Left cardiac atrium (tissue), 4 donors: ENCODE measurements around the gene ABHD2. TPM values are rescaled to one million over a fixed set of nuclear protein-coding genes. Genes with fewer than 3 reads are reported as not detected.
"Not testable (repeated sequence)": the region's sequence is repeated elsewhere in the genome, so short reads cannot be mapped to it uniquely, and the experiment has no call there.

Source experiments
- ATAC-seq, 2 donors: fragments of 200-7000 bp; cut with Tn5 transposase; one replicate each; pipeline ENCODE4 v1.9.1; 2020; ENCODE audit warnings: mild to moderate bottlenecking in 2 of 2, moderate library complexity in 2 of 2
- DNase-seq: peaks from one replicate; pipeline ENCODE4 v3.0.0-alpha.2; 2020
- intact Hi-C, 2 donors: fragments of 100-400 bp; cut with DNase I; formaldehyde crosslinking; loops; one replicate each; pipeline versions ENCODE4 v1.14.1 to v1.15.1; 2022 to 2023
- total RNA-seq, 2 donors: library from RNA; stranded (reverse); fragmentation: NEBNext Ultra II Directional; extraction: Animal tissue kit (Norgen Biotek cat#: 25700); gene quantifications; one replicate each; pipeline ENCODE4 v1.2.1, GENCODE V29; 2021
- donor health status: DM: no; HTN: yes; CAD: no.
- donor health status: DM: no; HTN: yes; CAD: no; lungs with severe emphysema.
- donor health status: DM: yes; HTN: yes; CAD: no.
- donor health status: Dilated cardiomyopathy.

ABHD2 gene
- total RNA-seq, 2 donors from 2014 or later, result 91.6 to 208 TPM

- intact Hi-C loops, result no loop called here
- ATAC-seq (no peak), DNase-seq (no peak)
These were observed 15.9 kb upstream of the ABHD2 start for GRCh38 chr15:89072277-89072869.

- intact Hi-C loops, result no loop called here
- no peak for ATAC-seq
These were observed 13.7 kb upstream of the ABHD2 start for GRCh38 chr15:89074402-89075012.

GRCh38 chr15:89075101-89075640 is 13.1 kb upstream of the ABHD2 start:
- DNase-seq, result no peak
- intact Hi-C loops, result no loop called here
- no peak for ATAC-seq

More at GRCh38 chr15:89074402-89075012, 13.7 kb upstream of the ABHD2 start:
- DNase-seq, result no peak

- intact Hi-C loops, result no loop called here
These were observed 12.4 kb upstream of the ABHD2 start for GRCh38 chr15:89075846-89076245.

GRCh38 chr15:89077750-89078149 is 10.5 kb upstream of the ABHD2 start:
- DNase-seq (no peak), ATAC-seq (no peak)
- intact Hi-C loops, result no loop called here

More at GRCh38 chr15:89075846-89076245, 12.4 kb upstream of the ABHD2 start:
- DNase-seq (no peak), ATAC-seq (no peak)

GRCh38 chr15:89078851-89079810 is 9.1 kb upstream of the ABHD2 start:
- intact Hi-C loops, result no loop called here
- DNase-seq (no peak), ATAC-seq (no peak)

- ATAC-seq (no peak), DNase-seq (no peak)
- intact Hi-C loops, result no loop called here
These were observed 6.4 kb upstream of the ABHD2 start for GRCh38 chr15:89081878-89082277.

GRCh38 chr15:89083246-89083645 is 5.0 kb upstream of the ABHD2 start:
- DNase-seq, result no peak
- intact Hi-C loops, result no loop called here
- ATAC-seq, result no peak

- intact Hi-C loops, result loop anchor here in 1 of 2 donors (5.0 kb wide), 1 partner anchor 52 kb away; no protein-coding TSS in a partner anchor
- DNase-seq (no peak), ATAC-seq (no peak)
These were observed 2.8 kb upstream of the ABHD2 start for GRCh38 chr15:89085289-89085926.

GRCh38 chr15:89085933-89086332 is 2.3 kb upstream of the ABHD2 start:
- DNase-seq, ATAC-seq: not testable (repeated sequence)
- intact Hi-C loops, result loop anchor here in 1 of 2 donors (5.0 kb wide), 1 partner anchor 51 kb away; no protein-coding TSS in a partner anchor

GRCh38 chr15:89086390-89086789 is 1.9 kb upstream of the ABHD2 start:
- intact Hi-C loops, result loop anchor here in 1 of 2 donors (5.0 kb wide), 1 partner anchor 51 kb away; no protein-coding TSS in a partner anchor
- ATAC-seq, DNase-seq: not testable (repeated sequence)

GRCh38 chr15:89087161-89087829 is 961 bp upstream of the ABHD2 start:
- ATAC-seq (no peak), DNase-seq (no peak)
- intact Hi-C loops, result loop anchor here in 1 of 2 donors (5.0 kb wide), 1 partner anchor 50 kb away; no protein-coding TSS in a partner anchor

GRCh38 chr15:89088605-89089315 is 504 bp downstream of the ABHD2 start:
- intact Hi-C loops, result loop anchor here in 1 of 2 donors (5.0 kb wide), 1 partner anchor 49 kb away; no protein-coding TSS in a partner anchor
- peak; percentile 45 for DNase-seq
- ATAC-seq, result peak; percentile 9 to 34

GRCh38 chr15:89089316-89090230 is 1.3 kb downstream of the ABHD2 start:
- no peak for ATAC-seq
- intact Hi-C loops, result loop anchor here in 1 of 2 donors (5.0 kb wide), 1 partner anchor 48 kb away; no protein-coding TSS in a partner anchor
- no peak for DNase-seq

GRCh38 chr15:89090791-89091626 is 2.8 kb downstream of the ABHD2 start:
- intact Hi-C loops, result no loop called here
- peak; percentile 21 to 23 for ATAC-seq
- DNase-seq, result peak; percentile 81
